Osteoblast (primary cell): ENCODE data around the gene PTDSS2. TPM values are rescaled to one million over a fixed set of nuclear protein-coding genes. Genes with fewer than 3 reads are reported as not detected.
A peak's percentile ranks its signal among the peaks of the same experiment; 100 is the strongest.

Source experiments
- DNase-seq: peaks from one replicate; pipeline ENCODE4 v3.0.0; 2011; ENCODE audit warnings: low spot score, mixed read lengths; ENCODE audit not compliant: insufficient read length; ENCODE audit errors: missing footprints
- H2AFZ ChIP-seq: 2 replicates; pipeline ENCODE4 v1.6.0; 2011; ENCODE audit warnings: mild to moderate bottlenecking, low read length
- H3K27ac ChIP-seq: 2 replicates; pipeline ENCODE4 v1.5.1; 2011; ENCODE audit warnings: mild to moderate bottlenecking, low read depth, low read length, moderate library complexity
- H3K27me3 ChIP-seq: 2 replicates; pipeline ENCODE4 v1.6.0; 2012; ENCODE audit warnings: mild to moderate bottlenecking, control low read depth, inconsistent platforms, low read length, moderate library complexity; ENCODE audit not compliant: insufficient read depth
- H3K36me3 ChIP-seq: 2 replicates; pipeline ENCODE4 v1.5.1; 2011; ENCODE audit warnings: mild to moderate bottlenecking, low read length, control low read depth, moderate library complexity; ENCODE audit not compliant: insufficient read depth
- H3K4me1 ChIP-seq: 2 replicates; pipeline ENCODE4 v1.5.1; 2011; ENCODE audit warnings: mild to moderate bottlenecking, low read length, control low read depth, moderate library complexity; ENCODE audit not compliant: insufficient read depth
- H3K4me2 ChIP-seq: 2 replicates; pipeline ENCODE4 v1.6.0; 2011; ENCODE audit warnings: mild to moderate bottlenecking, low read length; ENCODE audit not compliant: insufficient read depth
- H3K4me3 ChIP-seq: fragments of 200-600 bp; sonication (generic); 3 replicates; pipeline ENCODE4 v1.5.1; 2012; ENCODE audit warnings: mild to moderate bottlenecking, low read length, inconsistent platforms; ENCODE audit not compliant: insufficient read depth
- H3K79me2 ChIP-seq: 2 replicates; pipeline ENCODE4 v1.6.0; 2012; ENCODE audit warnings: mild to moderate bottlenecking, low read length, control low read depth, inconsistent platforms; ENCODE audit not compliant: insufficient read depth
- H3K9me3 ChIP-seq: 2 replicates; pipeline ENCODE4 v1.5.1; 2011; ENCODE audit warnings: low read depth, low read length, control low read depth
- H4K20me1 ChIP-seq: 2 replicates; pipeline ENCODE4 v1.6.0; 2012; ENCODE audit warnings: mild to moderate bottlenecking, low read length, control low read depth; ENCODE audit not compliant: insufficient read depth
- CTCF ChIP-seq: IDR thresholded peaks from 2 replicates; pipeline ENCODE4 v1.5.1; 2011; ENCODE audit warnings: mild to moderate bottlenecking, low read depth, low read length, moderate library complexity; ENCODE audit errors: extremely low read depth
- total RNA-seq: library from RNA; depleted of rRNA; stranded (reverse); fragments of >200 nt; gene quantifications from 2 replicates; pipeline ENCODE4 v1.2.3, GENCODE V29; 2012

The PTDSS2 gene
- total RNA-seq, 1 donor: 36.2 TPM

DNA sequence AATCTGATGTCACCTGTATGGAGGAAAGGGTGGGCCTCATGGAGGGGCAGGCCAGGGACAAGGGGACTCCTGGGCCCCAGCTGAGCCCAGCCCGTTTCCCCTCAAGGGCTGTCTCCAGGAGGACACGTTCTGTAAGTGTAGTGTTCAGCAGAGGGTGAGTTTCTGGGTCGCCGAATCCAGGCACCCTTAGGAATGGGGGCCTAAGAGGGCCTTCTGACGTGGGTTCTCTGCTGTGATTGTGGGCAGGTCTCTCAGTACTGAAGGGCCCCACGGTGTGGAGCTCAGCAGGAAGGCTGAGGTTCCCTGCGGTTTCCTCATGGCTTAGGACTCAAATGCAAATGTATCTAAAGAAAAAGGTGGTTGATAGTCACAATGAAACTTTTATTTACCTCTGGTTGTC lies 6.5 kb downstream of the PTDSS2 start:
- Histone ChIP-seq H3K4me1 (peaks cover under 1% of the 10 kb centered on the region), H3K27ac (no peak overlapping the region), H3K4me2 (no peak overlapping the region), H3K4me3 (no peak overlapping the region), H3K27me3 (no peaks in the 10 kb centered on the region), H3K9me3 (no peaks in the 10 kb centered on the region), H2AFZ (no peak overlapping the region), H3K36me3 (peaks cover 14% of the 10 kb centered on the region), H4K20me1 (peaks cover 25% of the 10 kb centered on the region), H3K79me2 (peaks cover 63% of the 10 kb centered on the region)
- no peak for TF ChIP-seq CTCF
- peak; percentile 63 for DNase-seq

DNA sequence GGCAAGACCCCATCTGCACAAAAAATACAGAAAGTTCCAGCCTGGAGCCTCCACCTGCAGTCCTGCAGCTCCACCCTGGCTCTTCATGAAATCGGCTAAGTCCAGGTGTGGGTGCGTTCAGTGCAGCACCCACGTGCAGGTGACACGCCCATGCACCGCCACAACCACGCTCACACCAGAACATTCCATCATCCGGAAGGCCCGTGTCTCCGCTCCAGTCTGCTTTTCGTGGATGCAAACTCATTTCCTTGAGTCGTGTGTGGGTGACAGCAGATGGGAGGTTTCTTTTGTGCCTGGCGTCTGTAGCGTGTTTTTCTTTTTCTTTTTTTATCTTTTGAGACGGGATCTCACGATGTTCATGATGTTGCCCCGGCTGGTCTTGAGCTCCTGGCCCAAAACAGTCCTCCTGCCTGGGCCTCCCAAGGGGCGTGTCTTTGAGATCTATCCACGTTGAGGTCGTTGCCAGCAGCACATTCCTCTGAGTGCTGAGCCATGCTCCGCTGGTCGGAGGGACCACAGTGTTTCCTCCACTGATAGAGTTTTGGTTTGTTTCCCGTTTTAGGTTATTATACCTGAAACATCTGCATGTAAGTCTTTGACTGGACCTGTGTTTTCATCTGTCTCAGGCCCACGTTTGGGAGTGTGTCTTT lies 7.2 kb downstream of the PTDSS2 start:
- Histone ChIP-seq H3K4me3 (no peak overlapping the region), H3K36me3 (peaks cover 15% of the 10 kb centered on the region), H3K27me3 (no peaks in the 10 kb centered on the region), H3K4me2 (no peak overlapping the region), H3K27ac (no peak overlapping the region), H3K79me2 (peaks cover 56% of the 10 kb centered on the region), H3K4me1 (no peaks in the 10 kb centered on the region), H3K9me3 (no peaks in the 10 kb centered on the region), H4K20me1 (peaks cover 19% of the 10 kb centered on the region), H2AFZ (no peak overlapping the region)
- TF ChIP-seq CTCF: no peak
- peak; percentile 58 for DNase-seq

GRCh38 chr11:459511-460220 lies 9.6 kb downstream of the PTDSS2 start:
- no peak for TF ChIP-seq CTCF
- Histone ChIP-seq H4K20me1 (peaks cover 10% of the 10 kb centered on the region), H3K27ac (no peak overlapping the region), H2AFZ (no peak overlapping the region), H3K79me2 (peaks cover 37% of the 10 kb centered on the region), H3K4me1 (no peaks in the 10 kb centered on the region), H3K4me2 (no peak overlapping the region), H3K27me3 (no peaks in the 10 kb centered on the region), H3K9me3 (no peaks in the 10 kb centered on the region), H3K4me3 (no peak overlapping the region), H3K36me3 (peaks cover 4% of the 10 kb centered on the region)
- peak; percentile 19 for DNase-seq
